PC-3 (cell line): ENCODE measurements around the gene CBFA2T3.

Experiments
- CTCF ChIP-seq: fragments of 300-600 bp; sonication (generic); conservative IDR thresholded peaks from 2 replicates; pipeline ENCODE4 v1.5.1; 2017; ENCODE audit warnings: antibody characterized with exemption, low read depth, mild to moderate bottlenecking, low read length
- EZH2 ChIP-seq: fragments of 300-600 bp; sonication (generic); IDR thresholded peaks from one replicate; pipeline ENCODE4 v1.6.1; 2017; ENCODE audit warnings: antibody characterized with exemption, mild to moderate bottlenecking, low read length; ENCODE audit not compliant: unreplicated experiment
- EZH2phosphoT487 ChIP-seq: fragments of 300-600 bp; sonication (generic); IDR thresholded peaks from 2 replicates; pipeline ENCODE4 v1.6.1; 2018; ENCODE audit warnings: mild to moderate bottlenecking, antibody characterized with exemption, low read length, borderline replicate concordance

GRCh38 chr16:88883946-88884345 lies 93.1 kb downstream of the CBFA2T3 start:
- TF ChIP-seq CTCF (no peak), EZH2 (no peak), EZH2phosphoT487 (no peak)
